ENCODE results near the gene COX7A2.

The COX7A2 gene

GRCh38 chr6:75224303-75224926, 19.2 kb downstream of the COX7A2 start:
- DNase-seq (ENCODE audit: low read depth), result no peak
- TF ChIP-seq, protein P1, sequence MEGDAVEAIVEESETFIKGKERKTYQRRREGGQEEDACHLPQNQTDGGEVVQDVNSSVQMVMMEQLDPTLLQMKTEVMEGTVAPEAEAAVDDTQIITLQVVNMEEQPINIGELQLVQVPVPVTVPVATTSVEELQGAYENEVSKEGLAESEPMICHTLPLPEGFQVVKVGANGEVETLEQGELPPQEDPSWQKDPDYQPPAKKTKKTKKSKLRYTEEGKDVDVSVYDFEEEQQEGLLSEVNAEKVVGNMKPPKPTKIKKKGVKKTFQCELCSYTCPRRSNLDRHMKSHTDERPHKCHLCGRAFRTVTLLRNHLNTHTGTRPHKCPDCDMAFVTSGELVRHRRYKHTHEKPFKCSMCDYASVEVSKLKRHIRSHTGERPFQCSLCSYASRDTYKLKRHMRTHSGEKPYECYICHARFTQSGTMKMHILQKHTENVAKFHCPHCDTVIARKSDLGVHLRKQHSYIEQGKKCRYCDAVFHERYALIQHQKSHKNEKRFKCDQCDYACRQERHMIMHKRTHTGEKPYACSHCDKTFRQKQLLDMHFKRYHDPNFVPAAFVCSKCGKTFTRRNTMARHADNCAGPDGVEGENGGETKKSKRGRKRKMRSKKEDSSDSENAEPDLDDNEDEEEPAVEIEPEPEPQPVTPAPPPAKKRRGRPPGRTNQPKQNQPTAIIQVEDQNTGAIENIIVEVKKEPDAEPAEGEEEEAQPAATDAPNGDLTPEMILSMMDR (IDR thresholded peaks at IDR 0.05; ENCODE audit: control insufficient read depth, extremely low read depth, insufficient read depth), result no peak
- H3K4me3 ChIP-seq (ENCODE audit: low read depth, low read length), result no peak overlapping the region

GRCh38 chr6:75223428-75223827, 20.2 kb downstream of the COX7A2 start:
- no peak for DNase-seq (ENCODE audit: low read depth)
- no peak overlapping the region for H3K4me3 ChIP-seq (ENCODE audit: low read depth, low read length)
- TF ChIP-seq, protein P1 (IDR thresholded peaks at IDR 0.05; ENCODE audit: control insufficient read depth, extremely low read depth, insufficient read depth), result no peak

DNA sequence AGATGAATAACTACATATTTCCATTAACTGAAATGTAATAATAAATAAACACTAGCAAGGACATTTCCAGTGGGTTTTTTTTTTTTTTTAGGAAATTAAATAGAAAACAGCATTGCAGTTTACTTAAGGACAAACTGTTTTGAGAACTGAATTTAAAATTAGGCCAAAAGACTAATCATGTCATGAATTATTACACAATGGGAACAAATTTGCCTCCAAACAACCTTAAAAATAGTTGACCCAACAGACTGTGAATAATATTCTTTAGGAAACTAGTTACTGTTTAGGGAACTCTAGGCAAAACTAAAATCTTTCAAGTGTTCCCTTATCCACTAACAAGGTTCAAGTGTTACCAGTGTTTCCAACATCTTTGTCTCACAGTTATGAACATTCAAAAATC, 21.3 kb downstream of the COX7A2 start:
- TF ChIP-seq, protein P1 (IDR thresholded peaks at IDR 0.05; ENCODE audit: control insufficient read depth, extremely low read depth, insufficient read depth), result no peak

DNA sequence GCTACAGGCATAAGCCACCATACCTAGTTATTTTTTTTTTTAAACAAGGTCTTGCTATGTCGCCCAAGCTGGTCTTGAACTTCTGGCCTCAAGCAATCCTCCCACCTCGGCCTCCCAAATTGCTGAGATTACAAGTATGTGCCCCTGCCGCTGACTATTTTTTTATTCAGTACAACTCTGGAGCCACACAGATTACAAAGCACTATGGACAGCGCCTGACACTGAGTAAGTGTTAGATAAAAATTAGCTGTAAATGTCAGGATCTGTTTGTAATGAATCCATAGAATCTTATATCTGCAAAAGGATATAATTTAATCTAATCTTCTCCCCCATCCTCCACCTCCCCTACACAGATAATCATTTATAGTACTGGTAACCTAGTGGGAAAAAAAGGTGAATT, 22.5 kb downstream of the COX7A2 start:
- no peak for DNase-seq (ENCODE audit: low read depth)
- H3K4me3 ChIP-seq (ENCODE audit: low read depth, low read length), result no peak overlapping the region
- TF ChIP-seq, protein P1 (IDR thresholded peaks at IDR 0.05; ENCODE audit: control insufficient read depth, extremely low read depth, insufficient read depth), result no peak

More for the DNA sequence above, 21.3 kb downstream of the COX7A2 start:
- no peak overlapping the region for H3K4me3 ChIP-seq (ENCODE audit: low read depth, low read length)
- DNase-seq (ENCODE audit: low read depth), result no peak

DNA sequence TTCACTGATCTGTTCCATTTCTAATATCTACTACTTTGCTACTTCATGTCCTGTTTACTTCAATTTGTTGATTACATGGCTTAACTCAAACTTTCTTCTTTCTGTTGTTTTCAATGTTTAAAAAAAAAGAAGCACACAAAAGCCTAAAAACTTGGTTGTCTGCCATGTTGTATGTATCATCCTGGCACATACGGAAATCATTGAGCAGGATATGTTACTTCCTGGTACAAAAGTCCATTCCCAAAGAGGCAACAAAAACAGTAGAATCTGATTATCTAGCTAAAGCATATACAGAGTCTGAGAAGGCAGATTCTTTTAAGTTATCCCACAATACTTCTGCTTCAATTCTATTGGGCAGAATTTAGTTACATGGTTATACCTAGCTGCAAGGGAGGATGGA, 23.2 kb downstream of the COX7A2 start:
- DNase-seq (ENCODE audit: low read depth), result no peak
- TF ChIP-seq, protein P1 (IDR thresholded peaks at IDR 0.05; ENCODE audit: control insufficient read depth, extremely low read depth, insufficient read depth), result no peak
- no peak overlapping the region for H3K4me3 ChIP-seq (ENCODE audit: low read depth, low read length)

DNA sequence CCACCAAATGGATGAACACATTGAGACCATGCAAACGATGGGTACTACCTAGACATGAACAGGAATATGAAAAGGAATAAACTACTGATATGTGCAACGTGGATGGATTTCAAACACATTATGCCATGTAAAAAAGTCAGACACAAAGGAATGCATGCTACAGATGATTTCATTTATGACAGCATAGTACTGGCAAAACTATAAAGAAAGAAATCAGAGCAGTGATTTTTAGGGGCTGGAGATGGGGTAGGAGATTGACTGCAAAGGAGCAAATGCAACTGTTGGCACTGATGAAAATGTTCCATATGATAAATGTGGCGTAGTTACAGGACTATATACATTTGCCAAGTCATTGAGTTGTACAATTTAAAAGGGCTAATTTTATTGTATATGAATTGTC, 24.3 kb downstream of the COX7A2 start:
- no peak overlapping the region for H3K4me3 ChIP-seq (ENCODE audit: low read depth, low read length)
- DNase-seq (ENCODE audit: low read depth), result no peak
- TF ChIP-seq, protein P1 (IDR thresholded peaks at IDR 0.05; ENCODE audit: control insufficient read depth, extremely low read depth, insufficient read depth), result no peak

DNA sequence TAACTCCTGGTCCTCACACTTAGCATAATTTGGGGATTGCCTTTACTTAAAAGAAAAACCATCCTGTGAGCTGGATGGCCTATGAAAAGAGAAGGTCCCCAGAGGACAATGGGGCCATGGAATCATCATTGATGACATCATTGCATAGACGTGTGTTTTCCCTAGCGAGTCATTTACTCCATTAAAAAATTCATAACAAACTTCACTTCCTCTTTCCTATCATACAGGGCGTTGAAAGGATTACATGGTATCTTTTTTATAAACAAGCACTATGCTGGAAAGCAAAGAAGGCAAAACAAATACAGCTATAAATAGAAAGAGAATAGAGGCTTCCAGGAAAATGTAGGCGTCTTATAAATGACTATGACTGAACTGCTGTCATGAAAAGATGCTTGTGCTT, 26.4 kb downstream of the COX7A2 start:
- no peak overlapping the region for H3K4me3 ChIP-seq (ENCODE audit: low read depth, low read length)
- TF ChIP-seq, protein P1 (IDR thresholded peaks at IDR 0.05; ENCODE audit: control insufficient read depth, extremely low read depth, insufficient read depth), result no peak
- DNase-seq (ENCODE audit: low read depth), result no peak

Measured in LNCaP clone FGC (cell line).